GM21390 (cell line): ENCODE results near the gene ACTR8.

Experiments
- ATAC-seq: cut with Tn5 transposase; IDR thresholded peaks from one replicate; pipeline ENCODE4 v1.9.1; 2021; ENCODE audit not compliant: unreplicated experiment

Gene ACTR8

DNA sequence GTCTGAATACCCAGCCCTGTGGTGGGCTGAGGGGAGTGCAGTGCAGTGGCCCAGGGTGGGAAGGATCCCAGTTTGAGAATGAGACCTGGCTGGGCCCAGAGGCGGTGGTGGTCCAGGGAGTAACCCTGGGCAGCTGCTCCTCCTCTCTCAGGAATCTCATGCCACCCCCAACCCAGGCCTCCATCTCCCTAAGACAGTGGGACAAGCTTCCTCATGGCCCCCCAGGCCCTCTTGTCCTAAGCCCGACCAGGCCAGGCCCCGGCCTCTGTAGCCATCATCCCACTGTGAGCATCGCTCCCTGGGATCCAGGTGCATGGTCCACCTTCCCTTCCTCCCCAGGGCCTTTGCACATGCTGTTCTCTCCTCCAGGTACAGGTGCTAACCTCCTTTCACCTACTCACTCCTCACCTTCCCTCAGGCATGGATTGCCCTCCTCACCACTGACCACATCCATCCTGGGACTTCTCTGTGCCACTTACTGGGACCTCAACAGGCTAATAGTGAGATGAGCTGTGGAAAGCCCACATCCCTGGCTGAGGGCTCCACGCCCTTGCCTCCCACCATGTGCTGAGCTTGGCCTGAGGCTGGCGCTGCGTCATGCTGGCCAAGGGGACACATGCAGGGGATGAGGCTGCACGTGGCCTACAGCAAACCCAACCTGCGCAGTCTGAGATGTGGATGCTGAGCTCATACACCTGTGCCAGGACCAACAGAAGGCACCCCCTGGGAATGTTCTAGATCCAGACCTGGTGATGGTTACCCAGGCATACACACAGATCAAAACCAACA is 45.7 kb downstream of the ACTR8 start:
- no peak for ATAC-seq

DNA sequence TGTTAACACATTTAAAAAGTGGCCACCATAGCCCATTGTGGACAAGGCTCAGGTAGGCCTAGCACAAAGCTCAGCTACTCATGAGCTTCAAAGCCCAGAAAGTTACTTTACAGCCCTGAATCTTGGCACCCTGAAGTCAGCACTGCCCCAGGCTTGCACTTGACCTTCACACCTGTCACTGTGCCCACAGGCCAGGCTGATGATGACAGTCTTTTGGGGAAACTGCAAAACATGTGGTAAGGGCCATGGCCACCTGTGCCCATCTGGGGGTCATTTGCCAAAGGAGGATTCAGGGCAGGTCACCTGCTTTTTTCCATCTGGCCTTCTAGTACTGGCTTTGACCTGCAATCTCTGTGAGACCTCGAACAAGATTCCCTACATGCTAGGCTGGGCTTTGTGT is 46.7 kb downstream of the ACTR8 start:
- ATAC-seq = no peak

DNA sequence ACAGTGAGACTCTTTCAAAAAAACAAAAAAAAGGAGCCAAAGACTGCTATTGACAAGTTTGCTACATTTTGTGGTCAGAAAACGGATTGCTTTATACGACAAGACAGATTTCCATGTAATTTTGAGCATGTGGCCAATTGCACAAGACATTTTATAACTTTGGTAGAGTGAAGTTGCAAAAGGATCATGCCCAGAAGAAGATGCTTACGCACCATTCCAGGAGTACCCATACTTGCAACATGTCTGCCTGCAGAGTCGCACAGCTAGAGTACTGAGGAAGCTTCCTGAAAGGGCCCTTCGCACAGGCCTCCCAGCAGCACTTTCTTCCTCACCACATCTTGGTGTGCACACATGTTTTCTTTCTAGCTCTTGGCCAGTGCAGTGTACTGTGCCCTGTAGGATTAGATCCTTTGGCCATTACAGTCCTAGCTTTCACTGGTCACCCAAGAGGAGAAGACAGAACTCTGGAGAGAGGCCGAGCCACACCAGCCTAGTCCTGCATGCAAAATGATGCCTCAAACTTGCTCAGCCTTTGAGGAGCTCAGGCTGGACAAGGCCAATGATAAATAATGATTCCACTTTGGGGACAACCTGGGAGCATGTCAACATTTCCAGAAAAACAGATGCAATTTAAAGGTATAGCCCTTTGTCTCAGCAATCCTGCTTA is 47.4 kb downstream of the ACTR8 start:
- no peak for ATAC-seq

DNA sequence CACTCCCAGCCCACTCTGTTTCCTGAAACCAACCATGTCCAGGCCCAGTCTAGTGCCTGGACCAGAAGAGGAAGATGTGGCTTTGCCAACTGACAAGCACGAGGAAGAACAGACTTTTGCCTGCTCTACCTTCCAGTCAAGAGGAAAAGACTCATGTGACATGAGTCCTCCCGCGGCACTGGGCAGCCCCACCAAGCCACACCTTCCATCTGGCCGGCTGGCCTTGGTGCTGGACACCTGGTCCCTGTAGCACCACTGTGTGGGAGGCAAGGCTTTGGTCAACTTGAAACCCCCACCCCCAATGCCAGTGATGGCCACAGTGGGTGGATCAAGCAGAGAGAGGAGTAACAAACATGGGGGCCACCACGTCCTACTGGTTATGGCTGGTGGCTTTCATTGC is 48.3 kb downstream of the ACTR8 start:
- no peak for ATAC-seq

DNA sequence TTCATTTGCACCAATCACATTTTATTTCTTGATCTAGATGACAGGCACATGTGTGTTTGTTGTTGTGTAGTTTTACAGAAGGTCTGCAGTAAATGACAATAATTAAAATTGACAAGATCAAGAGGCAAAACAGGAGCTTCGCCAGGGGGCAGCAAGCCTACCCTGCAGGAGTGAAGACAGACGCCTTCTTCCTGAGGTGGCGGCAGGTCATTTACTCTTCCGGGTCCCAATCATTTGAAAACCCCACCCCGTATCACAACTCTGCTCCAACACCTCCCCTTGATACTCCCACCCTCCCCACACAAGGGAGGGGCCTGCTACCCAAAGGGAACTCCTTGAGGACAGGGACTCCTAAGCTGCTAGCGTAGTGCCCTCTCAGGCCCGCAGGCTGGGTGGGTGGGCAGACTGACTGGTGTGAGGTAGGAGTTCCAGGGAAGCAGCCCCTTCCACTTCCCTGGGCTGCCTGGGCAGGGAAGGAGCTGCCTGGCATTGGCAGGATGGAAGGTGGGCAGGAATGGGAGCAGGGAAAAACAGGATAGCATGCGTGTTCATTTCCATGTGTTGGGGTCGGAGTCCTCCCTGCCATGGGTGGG is 48.8 kb downstream of the ACTR8 start:
- ATAC-seq = no peak

DNA sequence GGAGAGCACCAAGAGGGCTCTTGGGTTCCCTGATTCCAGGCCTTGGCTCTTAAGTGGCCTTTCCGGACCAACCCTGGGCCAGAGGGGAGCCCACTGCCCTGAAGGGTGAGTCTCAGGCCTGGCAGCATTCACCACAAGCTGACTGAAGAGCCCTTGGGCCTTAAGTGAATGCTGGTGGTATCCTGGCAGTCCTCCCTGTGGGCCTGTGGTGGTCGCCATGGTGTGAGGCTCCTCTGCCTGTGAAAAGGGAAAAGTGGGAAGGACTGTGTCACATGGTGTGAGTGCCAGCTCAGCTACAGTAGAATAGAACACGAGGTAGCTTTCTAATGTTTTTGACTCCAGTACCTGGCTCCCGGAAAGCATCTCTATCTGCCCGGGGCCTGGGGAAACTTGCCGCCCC is 51.0 kb downstream of the ACTR8 start:
- ATAC-seq = no peak

DNA sequence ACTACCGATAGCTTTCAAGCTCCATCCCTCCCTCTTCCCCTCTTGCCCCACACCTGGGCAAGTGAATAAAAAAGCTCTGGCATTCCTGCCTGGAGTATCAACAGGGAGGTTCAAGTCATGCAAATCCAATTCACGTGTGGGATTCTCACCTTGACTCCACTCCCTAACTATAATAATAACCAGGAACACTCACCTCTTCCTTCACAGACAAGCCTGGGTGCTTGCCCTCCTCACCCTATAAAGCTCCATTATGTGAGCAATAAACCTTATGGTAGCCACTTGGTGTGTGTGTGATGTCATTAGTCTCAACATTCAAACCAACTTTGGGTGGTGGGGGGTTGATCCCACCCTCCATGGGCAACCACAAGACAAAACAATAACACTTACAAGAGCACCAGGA is 52.3 kb downstream of the ACTR8 start:
- ATAC-seq = no peak

DNA sequence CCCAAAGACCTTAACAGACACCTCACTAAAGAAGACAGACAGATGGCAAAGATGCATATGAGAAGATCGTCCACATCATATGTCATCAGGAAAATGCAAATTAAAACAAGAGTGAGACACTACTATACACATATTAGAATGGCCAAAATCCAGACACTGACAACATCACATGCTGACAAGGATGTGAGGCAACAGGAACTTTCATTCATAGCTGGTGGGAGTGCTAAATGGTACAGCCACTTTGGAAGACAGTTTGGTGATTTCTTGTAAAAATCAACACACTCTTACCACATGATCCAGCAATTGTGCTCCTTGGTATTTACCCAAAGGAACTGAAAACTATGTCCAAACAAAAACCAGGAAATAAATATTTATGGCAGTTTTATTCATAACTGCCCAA is 53.4 kb downstream of the ACTR8 start:
- no peak for ATAC-seq

DNA sequence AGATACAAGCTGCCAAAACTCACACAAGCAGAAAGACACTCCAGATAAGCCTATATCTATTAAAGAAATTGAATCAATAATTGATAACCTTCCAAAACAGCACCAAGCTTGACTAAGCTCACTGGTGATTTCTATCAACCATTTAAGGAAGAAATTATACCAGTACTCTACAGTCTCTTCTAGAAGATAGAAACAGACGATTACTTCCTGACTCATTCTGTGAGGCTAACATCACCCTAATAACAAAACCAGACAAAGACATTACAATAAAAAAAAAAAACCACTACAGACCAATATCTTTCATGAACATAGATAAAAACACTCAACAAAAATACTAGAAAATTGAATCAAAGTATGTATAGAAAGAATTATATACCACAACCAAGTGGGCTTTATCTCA is 55.9 kb downstream of the ACTR8 start:
- no peak for ATAC-seq

DNA sequence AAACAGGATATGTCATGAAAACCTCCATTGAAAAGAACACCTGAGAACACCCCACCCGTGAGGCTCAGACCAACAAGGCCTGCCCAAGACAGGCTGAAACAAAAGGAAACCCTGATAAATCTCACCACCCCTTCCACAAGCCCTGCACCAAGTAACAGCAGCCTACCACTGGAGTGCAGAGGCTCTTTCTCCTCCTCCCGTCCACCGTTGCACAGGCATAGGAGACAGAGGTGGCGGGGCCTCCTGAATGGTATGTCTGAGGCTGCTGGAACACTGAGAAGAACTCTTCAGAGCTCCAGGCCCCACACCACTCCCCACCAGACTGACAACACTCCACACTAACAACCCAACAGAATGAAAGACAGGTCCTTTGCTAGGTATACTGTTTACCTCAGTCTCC is 57.2 kb downstream of the ACTR8 start:
- no peak for ATAC-seq

DNA sequence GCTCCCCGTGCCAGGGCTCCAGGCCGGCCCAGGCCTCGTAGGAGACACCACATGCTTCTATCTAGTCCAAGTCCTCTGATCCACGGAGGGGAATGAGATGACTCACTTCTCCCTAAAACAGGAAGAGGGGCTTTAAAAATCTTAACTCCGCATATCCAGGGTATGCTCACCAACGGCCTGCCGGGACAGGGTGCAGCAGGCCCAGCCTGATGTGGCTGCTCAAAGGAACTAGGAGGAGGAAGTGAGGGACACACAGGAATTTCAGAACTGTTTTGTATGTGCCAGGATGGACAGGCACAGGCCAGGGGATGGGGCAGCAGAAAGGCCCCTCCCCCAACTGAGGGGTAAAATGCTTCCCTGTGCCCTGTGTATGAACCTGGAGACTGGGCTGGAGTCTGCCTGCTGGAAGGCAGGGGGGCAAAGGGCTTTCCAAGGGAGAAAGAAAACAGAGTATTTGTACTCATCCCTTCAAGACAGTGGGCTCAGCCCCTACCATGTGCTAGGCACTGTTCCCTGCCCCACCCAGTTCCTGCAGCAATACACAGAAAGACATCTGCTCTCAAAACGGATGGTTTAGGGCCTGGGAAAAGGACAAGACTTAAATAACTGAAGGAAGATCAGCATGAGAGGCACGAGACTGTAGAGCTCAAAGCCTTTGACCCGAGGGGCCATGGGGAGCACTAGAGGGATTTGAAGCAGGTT is 57.8 kb downstream of the ACTR8 start:
- no peak for ATAC-seq

DNA sequence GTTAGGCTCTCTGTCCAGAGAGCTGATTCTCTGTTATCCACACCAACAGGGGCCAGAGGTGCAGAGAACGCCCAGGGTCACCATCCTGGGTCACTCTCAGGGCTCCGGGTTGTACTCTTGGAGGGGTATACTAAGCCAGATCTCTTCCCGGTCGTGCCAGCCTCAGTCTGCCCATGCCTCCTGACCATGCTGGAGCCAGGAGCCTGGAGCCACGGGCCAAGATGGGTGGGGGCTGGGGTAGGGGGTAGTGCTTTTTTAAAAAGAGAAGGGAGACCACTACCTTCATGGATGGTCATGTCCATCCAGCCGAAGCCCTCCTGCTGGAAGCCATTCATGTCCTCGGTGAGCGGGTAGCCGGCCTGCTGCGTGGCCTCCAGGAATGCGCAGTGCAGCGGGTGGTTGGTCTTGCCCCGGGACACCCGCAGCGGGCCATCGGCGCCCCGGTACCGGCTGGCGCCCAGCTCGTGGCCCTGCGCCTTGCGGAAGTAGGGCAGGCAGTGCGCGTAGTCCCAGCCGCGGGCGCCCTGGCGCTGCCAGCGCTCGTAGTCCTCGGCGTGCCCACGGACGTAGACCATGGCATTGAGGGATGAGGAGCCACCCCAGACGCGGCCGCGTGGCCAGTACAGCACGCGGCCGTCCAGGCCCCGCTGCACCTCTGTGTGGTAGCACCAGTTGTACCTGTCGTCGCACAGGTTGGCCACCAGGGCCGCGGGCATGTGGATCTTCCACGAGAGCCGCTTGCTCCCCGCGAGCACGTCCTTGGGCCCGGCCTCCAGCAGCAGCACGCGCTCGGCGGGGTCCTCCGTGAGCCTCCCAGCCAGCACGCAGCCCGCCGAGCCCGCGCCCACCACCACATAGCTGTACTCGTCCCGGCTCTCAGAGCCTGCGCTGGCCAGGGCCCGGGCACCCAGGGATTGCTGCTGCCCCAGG is 58.7 kb downstream of the ACTR8 start:
- ATAC-seq = no peak

DNA sequence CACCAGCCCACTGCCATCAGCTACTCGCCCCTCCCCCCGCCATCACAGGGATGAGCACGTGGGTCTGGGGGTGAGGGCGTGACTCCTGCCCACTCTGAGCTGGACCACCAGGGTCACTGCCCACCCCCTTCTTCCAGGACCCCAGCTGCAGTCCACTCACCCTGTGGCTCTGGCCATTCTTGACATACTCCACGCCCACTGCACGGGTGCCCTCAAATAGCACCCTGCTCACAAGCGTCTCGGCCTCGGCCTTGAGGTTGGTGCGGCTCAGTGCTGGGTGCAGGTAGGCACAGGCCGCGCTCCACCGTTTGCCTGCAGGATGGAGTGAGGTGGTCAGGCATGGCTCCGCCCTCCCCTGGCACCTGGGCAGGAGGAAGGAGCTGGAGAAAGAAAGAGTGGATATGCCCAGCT is 59.6 kb downstream of the ACTR8 start:
- ATAC-seq = no peak

DNA sequence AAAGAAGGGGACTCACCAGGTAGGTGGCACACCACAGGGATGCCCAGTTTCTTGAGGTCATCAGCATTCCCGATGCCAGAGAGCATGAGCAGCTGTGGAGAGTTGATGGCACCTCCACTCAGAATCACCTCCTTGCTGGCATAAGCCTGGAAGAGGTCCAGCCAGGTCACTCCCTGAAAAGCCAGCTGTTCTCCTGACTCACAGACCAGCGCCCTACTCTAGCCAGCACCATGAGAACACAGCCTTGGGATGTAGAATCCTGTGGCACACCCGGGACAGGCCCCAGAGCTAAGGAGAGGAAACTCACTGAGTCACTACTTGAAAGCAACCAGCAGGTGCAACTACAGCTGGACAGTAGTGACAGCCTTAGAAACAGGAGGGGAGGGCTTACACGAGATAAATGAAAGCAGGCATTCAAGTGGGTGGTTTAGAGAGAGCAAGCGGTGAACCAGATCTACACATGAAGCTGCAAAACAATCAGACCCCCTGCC is 60.3 kb downstream of the ACTR8 start:
- ATAC-seq = no peak

DNA sequence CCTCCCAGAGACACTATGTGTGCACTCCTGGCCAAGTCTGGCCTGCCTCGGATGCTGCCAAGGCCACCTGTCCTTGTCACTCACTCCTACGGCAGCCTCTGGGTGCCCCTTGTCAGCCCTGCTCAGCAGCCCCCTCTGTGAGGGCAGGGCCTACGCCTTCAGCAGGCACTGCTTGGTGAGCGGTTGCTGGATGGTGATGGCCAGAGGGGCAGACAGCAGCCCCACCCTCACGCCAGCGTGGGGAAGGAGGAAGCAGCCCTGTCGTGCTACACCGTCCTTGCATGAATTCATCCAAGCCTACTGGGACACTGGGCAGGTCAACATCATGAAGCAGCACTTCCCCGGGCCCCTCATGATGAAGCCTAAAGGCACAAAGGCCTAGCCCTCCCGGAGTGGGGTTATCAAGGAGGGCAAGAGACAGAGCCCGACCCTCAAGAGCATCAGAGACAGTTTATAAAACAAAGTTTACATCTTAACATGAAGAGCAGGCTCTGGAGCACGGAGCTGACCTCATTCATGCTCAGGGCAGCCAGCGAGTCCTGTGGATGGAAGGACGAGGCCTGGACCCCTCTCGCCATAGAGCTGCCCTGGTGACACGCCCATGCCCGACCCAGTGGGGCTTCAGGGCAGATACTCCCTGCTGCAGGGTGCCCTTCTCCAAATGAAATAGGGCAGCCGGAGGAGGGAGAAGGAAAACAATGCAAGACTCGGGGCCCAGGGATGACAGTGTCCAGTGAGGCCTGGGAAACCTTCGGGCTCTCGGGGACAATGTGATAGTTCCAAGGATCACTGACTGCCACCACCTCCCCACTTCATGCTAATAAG is 61.0 kb downstream of the ACTR8 start:
- ATAC-seq = no peak

DNA sequence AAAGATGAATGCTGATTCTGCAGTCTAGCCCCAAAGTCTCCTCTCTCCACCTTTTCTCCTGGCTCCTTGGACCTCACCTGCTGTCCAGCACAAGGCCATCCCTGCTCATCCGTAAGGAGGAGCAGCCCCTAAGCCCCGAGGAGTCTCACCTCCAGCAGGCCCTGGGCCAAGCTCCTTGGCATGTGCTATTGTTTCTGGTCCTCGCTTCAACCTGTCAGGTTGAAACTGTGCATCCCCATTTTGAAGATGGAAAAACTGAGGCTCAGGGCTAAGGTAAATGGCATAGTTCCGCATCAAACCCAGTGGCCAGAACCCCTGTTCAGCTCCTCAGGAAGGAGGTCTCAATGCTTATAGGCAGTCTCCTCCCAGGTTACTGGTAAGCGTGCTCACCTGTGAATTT is 61.9 kb downstream of the ACTR8 start:
- ATAC-seq = no peak

DNA sequence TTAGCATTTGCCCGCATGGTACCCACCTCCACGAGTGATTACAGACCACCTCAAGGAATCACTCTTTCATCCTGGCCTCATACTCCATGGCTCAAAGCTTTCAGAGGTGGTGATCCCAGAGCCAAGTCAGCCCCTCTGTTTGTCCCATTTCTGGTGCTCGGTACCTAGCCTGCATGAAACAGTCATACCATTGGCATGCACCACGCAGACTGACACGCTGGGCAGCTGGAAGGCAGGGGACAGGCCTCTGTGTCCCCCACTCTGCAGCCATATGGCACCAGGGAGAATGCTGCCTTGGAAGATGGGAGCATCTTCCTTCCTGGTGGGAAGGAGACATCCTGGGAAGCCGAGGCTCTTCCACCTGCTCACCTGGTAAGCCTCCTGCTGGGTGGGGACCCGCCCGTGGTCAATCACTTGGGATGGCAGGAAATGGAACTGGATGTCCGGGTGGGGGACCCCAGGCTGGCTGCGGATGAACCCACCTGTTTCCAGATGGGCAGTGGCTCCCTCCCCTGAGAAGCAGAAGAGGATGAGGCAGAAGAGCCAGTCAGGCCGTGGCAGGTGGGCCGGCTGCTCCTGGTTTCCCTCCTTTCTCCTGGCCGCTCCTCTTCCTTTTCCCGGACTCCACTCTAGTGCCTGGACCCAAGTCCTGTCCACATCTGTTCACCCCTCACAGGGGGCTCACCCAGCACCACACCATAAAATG is 62.6 kb downstream of the ACTR8 start:
- ATAC-seq = no peak

DNA sequence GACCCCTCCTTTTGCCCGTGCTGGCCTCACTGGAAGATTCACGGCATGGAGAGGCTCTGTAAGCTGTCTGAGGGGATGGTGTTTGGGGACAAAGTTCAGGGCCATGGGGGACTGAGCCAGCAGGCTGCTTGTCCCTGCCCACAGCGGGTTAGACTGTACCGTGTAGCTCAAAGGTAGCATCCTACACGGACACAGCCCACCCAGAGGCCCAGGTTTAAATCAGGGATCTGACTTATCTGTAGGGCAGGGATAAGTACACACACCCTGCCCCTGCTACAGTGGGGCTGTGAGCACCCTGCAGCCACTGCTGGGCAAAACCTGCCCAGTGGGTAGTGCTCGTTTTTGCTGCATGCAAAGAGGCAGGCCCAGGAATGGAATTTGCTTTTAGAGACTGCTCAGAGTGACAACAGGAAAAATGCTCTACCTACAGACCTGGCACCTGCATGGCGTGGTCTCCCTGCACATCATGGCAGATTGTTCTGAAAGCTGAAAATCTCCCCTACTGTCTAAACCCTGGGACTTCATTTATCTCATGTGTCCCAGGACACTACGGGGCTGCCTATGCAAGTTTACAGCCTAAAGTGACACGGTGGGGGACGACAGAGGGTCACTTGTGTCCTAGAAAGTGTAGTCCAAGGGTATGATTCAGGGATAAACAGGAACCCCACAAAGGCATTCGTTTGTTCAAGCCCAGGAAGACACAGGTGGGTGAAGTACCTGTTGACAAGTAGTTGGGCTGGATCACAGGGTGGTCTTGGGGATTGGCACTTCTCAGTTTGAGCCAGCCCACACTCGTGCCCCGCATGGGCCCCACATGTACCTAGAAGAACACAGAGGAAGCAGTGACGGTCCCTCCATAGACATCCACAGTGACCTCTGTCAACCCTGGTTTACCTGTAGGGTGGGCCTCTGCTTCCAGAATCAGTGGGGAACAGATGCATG is 63.5 kb downstream of the ACTR8 start:
- ATAC-seq = no peak
